Peyer's patch (tissue), 4 donors: ENCODE results near the gene TGFBI.
A peak's percentile ranks its signal among the peaks of the same experiment; 100 is the strongest.

Source experiments
- CTCF ChIP-seq, 6 experiments: fragments of 450-650 bp in 4 of 6; fragments of 200-600 bp in 2 of 6; sonication (generic) in 1 of 6; IDR thresholded peaks; one replicate each; pipeline ENCODE4 v1.5.1; 2017 to 2019; ENCODE audit warnings: antibody characterized with exemption in 6 of 6, mild to moderate bottlenecking in 3 of 6, moderate library complexity in 1 of 6
- POLR2A ChIP-seq, 2 donors: fragments of 450-650 bp; IDR thresholded peaks; one replicate each; pipeline ENCODE4 v1.5.1; 2017; ENCODE audit warnings: antibody characterized with exemption in 2 of 2, mild to moderate bottlenecking in 2 of 2, moderate library complexity in 2 of 2

DNA sequence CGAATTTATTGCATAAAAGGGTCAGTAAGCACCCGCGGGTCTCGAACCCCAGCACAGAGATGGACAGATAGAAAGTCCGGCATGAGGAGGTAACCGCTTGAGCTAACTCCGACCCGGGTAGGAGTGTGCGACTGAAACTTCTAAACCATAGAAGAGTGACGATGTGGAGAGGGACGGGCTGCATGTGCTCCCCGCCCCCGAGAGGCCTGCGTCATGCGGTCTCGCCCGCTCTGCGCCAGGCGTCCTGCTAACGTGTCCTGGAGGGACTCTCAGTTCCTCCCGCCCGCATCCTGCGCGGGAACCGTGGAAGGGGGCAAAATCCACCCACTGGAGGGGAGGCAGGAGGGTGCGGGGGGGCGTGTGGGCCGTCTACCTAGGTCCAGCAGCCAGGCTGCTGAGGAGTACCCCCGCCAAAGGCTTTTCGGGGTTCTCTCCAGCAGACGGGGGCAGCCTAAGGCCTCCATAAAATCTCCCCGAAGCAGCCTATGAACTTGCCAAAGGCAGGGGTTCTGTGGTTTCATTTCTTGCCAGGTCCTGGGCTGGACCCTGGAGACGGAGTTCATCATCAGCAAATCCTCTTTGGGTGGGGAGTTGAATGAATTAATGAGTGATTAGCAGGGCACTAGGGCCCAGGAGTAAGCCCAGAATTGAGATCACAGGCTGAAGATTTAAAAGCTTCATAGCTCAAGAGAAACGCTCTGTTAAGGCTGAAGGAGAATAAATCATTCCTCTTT, 51.9 kb downstream of the TGFBI start:
- TF ChIP-seq CTCF (IDR thresholded peaks at IDR 0.05) (no peak), POLR2A (IDR thresholded peaks at IDR 0.05) (peak in 1 of 2 donors; percentile 56)
